Astrocyte (in vitro differentiated cells and primary cell): Measurements from ENCODE around the gene C2orf92. TPM values are rescaled to one million over a fixed set of nuclear protein-coding genes. Genes with fewer than 3 reads are reported as not detected.

Experiments
- DNase-seq: peaks from one replicate; pipeline ENCODE4 v3.0.0-alpha.2; 2010; ENCODE audit warnings: low read depth
- FAIRE-seq: peaks from 2 replicates; lab custom pipeline; 2011; peaks lifted over from hg19 to GRCh38; lab: Jason Lieb, UNC
- H2AFZ ChIP-seq: 2 replicates; pipeline ENCODE4 v1.6.0; 2012; ENCODE audit warnings: low read depth, low read length, inconsistent platforms
- H3K27ac ChIP-seq: 2 replicates; pipeline ENCODE4 v1.5.1; 2011; ENCODE audit warnings: low read depth, low read length, inconsistent platforms
- H3K27me3 ChIP-seq: 2 replicates; pipeline ENCODE4 v1.6.0; 2011; ENCODE audit warnings: low read length, inconsistent platforms; ENCODE audit not compliant: insufficient read depth
- H3K36me3 ChIP-seq: 2 replicates; pipeline ENCODE4 v1.5.1; 2011; ENCODE audit warnings: low read length, inconsistent platforms; ENCODE audit not compliant: insufficient read depth
- H3K4me1 ChIP-seq: 2 replicates; pipeline ENCODE4 v1.5.1; 2011; ENCODE audit warnings: low read length, inconsistent platforms; ENCODE audit not compliant: insufficient read depth
- H3K4me2 ChIP-seq: 2 replicates; pipeline ENCODE4 v1.6.0; 2012; ENCODE audit warnings: low read length, inconsistent platforms
- H3K4me3 ChIP-seq: 2 replicates; pipeline ENCODE4 v1.5.1; 2011; ENCODE audit warnings: low read depth, mild to moderate bottlenecking, low read length, inconsistent platforms; ENCODE audit not compliant: insufficient read depth
- H3K79me2 ChIP-seq: 2 replicates; pipeline ENCODE4 v1.6.0; 2012; ENCODE audit warnings: mild to moderate bottlenecking, low read length, inconsistent platforms; ENCODE audit not compliant: insufficient read depth
- H3K9ac ChIP-seq: 2 replicates; pipeline ENCODE4 v1.6.0; 2012; ENCODE audit warnings: mild to moderate bottlenecking, low read length, inconsistent platforms
- H3K9me3 ChIP-seq: 2 replicates; pipeline ENCODE4 v1.5.1; 2012; ENCODE audit warnings: low read depth, mild to moderate bottlenecking, low read length, inconsistent platforms; ENCODE audit not compliant: insufficient read depth
- H4K20me1 ChIP-seq: 2 replicates; pipeline ENCODE4 v1.6.0; 2012; ENCODE audit warnings: low read length, inconsistent platforms; ENCODE audit not compliant: insufficient read depth
- H3K27ac Mint-ChIP-seq: one replicate; pipeline ENCODE4 v1.8.0; 2021; ENCODE audit warnings: mild to moderate bottlenecking, mixed read lengths; ENCODE audit not compliant: unreplicated experiment
- H3K27me3 Mint-ChIP-seq: one replicate; pipeline ENCODE4 v1.8.0; 2021; ENCODE audit warnings: low read depth, mixed read lengths; ENCODE audit not compliant: unreplicated experiment
- H3K36me3 Mint-ChIP-seq: one replicate; pipeline ENCODE4 v1.8.0; 2021; ENCODE audit warnings: low read depth, mixed read lengths; ENCODE audit not compliant: unreplicated experiment
- H3K4me1 Mint-ChIP-seq: one replicate; pipeline ENCODE4 v1.8.0; 2021; ENCODE audit warnings: low read depth, mixed read lengths; ENCODE audit not compliant: unreplicated experiment
- H3K4me3 Mint-ChIP-seq: one replicate; pipeline ENCODE4 v1.8.0; 2021; ENCODE audit warnings: mild to moderate bottlenecking, moderate library complexity, mixed read lengths; ENCODE audit not compliant: unreplicated experiment
- H3K9me3 Mint-ChIP-seq: one replicate; pipeline ENCODE4 v1.8.0; 2021; ENCODE audit warnings: mild to moderate bottlenecking, mixed read lengths; ENCODE audit not compliant: unreplicated experiment
- CTCF ChIP-seq: IDR thresholded peaks from 2 replicates; pipeline ENCODE4 v1.5.1; 2011; ENCODE audit warnings: low read depth, mild to moderate bottlenecking, inconsistent platforms, low read length, moderate library complexity; ENCODE audit not compliant: insufficient read depth
- EZH2 ChIP-seq: IDR thresholded peaks from 2 replicates; pipeline ENCODE4 v1.6.1; 2012; ENCODE audit warnings: mild to moderate bottlenecking, low read length, inconsistent platforms; ENCODE audit not compliant: insufficient read depth
- total RNA-seq: library from RNA; stranded (reverse); gene quantifications from 2 replicates; pipeline ENCODE4 v1.2.1, GENCODE V29; 2021

C2orf92 gene
- total RNA-seq, 1 donor from 2014 or later: 15.3 TPM

GRCh38 chr2:97699765-97700444 is 30.4 kb downstream of the C2orf92 start:
- H3K27ac ChIP-seq: no peak overlapping the region
- H3K4me1 ChIP-seq: no peaks in the 10 kb centered on the region
- peaks cover 2% of the 10 kb centered on the region for H3K4me1 Mint-ChIP-seq
- H3K9me3 Mint-ChIP-seq: no peaks in the 10 kb centered on the region
- H3K27me3 ChIP-seq: no peaks in the 10 kb centered on the region
- FAIRE-seq (no peak), DNase-seq (peak; percentile 28)
- no peak overlapping the region for H2AFZ ChIP-seq
- TF ChIP-seq CTCF: peak; percentile 62
- TF ChIP-seq EZH2: no peak
- no peak overlapping the region for H3K4me3 Mint-ChIP-seq
- H3K27me3 Mint-ChIP-seq: peaks cover 2% of the 10 kb centered on the region
- H4K20me1 ChIP-seq: no peaks in the 10 kb centered on the region
- H3K4me3 ChIP-seq: no peak overlapping the region
- H3K36me3 ChIP-seq: no peaks in the 10 kb centered on the region
- no peaks in the 10 kb centered on the region for H3K36me3 Mint-ChIP-seq
- no peaks in the 10 kb centered on the region for H3K9me3 ChIP-seq
- H3K27ac Mint-ChIP-seq: no peak overlapping the region
- no peaks in the 10 kb centered on the region for H3K79me2 ChIP-seq
- no peak overlapping the region for H3K9ac ChIP-seq
- H3K4me2 ChIP-seq: no peak overlapping the region

- H3K27ac Mint-ChIP-seq: peak overlapping the region; percentile 55
- H3K9ac ChIP-seq: no peak overlapping the region
- TF ChIP-seq CTCF: no peak
- no peak for TF ChIP-seq EZH2
- H3K4me1 ChIP-seq: no peaks in the 10 kb centered on the region
- no peaks in the 10 kb centered on the region for H3K9me3 ChIP-seq
- DNase-seq (no peak), FAIRE-seq (no peak)
- no peak overlapping the region for H3K4me3 Mint-ChIP-seq
- no peaks in the 10 kb centered on the region for H3K36me3 Mint-ChIP-seq
- H3K27me3 ChIP-seq: no peaks in the 10 kb centered on the region
- H3K79me2 ChIP-seq: no peaks in the 10 kb centered on the region
- no peak overlapping the region for H3K27ac ChIP-seq
- H3K27me3 Mint-ChIP-seq: peaks cover 2% of the 10 kb centered on the region
- no peaks in the 10 kb centered on the region for H4K20me1 ChIP-seq
- peaks cover 2% of the 10 kb centered on the region for H3K4me1 Mint-ChIP-seq
- no peak overlapping the region for H2AFZ ChIP-seq
- H3K36me3 ChIP-seq: no peaks in the 10 kb centered on the region
- no peak overlapping the region for H3K4me3 ChIP-seq
- no peaks in the 10 kb centered on the region for H3K9me3 Mint-ChIP-seq
- no peak overlapping the region for H3K4me2 ChIP-seq
Measured at GRCh38 chr2:97701186-97701585, 31.7 kb downstream of the C2orf92 start.

- peaks cover 2% of the 10 kb centered on the region for H3K4me1 Mint-ChIP-seq
- Histone ChIP-seq H3K27me3 (no peaks in the 10 kb centered on the region), H3K79me2 (no peaks in the 10 kb centered on the region), H3K9ac (no peak overlapping the region), H3K27ac (no peak overlapping the region), H2AFZ (no peak overlapping the region), H3K36me3 (no peaks in the 10 kb centered on the region), H3K4me1 (no peaks in the 10 kb centered on the region), H3K4me3 (no peak overlapping the region), H4K20me1 (no peaks in the 10 kb centered on the region), H3K9me3 (no peaks in the 10 kb centered on the region), H3K4me2 (no peak overlapping the region)
- no peaks in the 10 kb centered on the region for H3K36me3 Mint-ChIP-seq
- H3K27ac Mint-ChIP-seq: no peak overlapping the region
- TF ChIP-seq CTCF: no peak
- no peak for FAIRE-seq
- H3K9me3 Mint-ChIP-seq: no peaks in the 10 kb centered on the region
- H3K4me3 Mint-ChIP-seq: no peak overlapping the region
- DNase-seq: no peak
- H3K27me3 Mint-ChIP-seq: peaks cover 2% of the 10 kb centered on the region
Measured at GRCh38 chr2:97701851-97702465, 32.4 kb downstream of the C2orf92 start.
